HCT116 (cell line): ENCODE results near the gene CYP2C19. TPM values are rescaled to one million over a fixed set of nuclear protein-coding genes. Genes with fewer than 3 reads are reported as not detected.

ENCODE experiments used
- ATAC-seq: fragments of 200-7000 bp; cut with Tn5 transposase; 2 replicates; pipeline ENCODE4 v1.9.1; 2020; ENCODE audit warnings: mild to moderate bottlenecking, moderate library complexity
- BruUV-seq: library from RNA; stranded (reverse); fragments of 400-500 nt; replicated peaks from 2 replicates; lab custom pipeline; 2021; lab: Mats Ljungman, UMichigan
- CTCF ChIA-PET: fragments of 300-600 bp; sonication (Branson Sonifier 250); formaldehyde crosslinking; loops from one replicate; lab custom pipeline; 2021; ENCODE audit warnings: antibody characterized with exemption; lab: Charles Lee
- POLR2A ChIA-PET: fragments of 300-600, 350-600 bp; sonication (Branson Sonifier 250); formaldehyde crosslinking; loops from one replicate; lab custom pipeline; 2021; ENCODE audit warnings: antibody characterized with exemption; lab: Charles Lee
- RAD21 ChIA-PET, 2 experiments: fragments of 300-600 bp; sonication (Branson Sonifier 250); formaldehyde crosslinking; loops; one replicate each; lab custom pipeline; 2023; ENCODE audit warnings: low total read pairs in 2 of 2; ENCODE audit not compliant: uncharacterized antibody in 2 of 2, unreplicated experiment in 2 of 2, low non-redundant PET in 1 of 2; lab: Charles Lee
- DNase-seq: peaks from one replicate; pipeline ENCODE4 v3.0.0-alpha.2; 2010; ENCODE audit warnings: low read depth, low spot score
- H2AFZ ChIP-seq: fragments of 200-600 bp; shearing (Covaris generic), sonication (generic); 2 replicates; pipeline ENCODE4 v1.6.1; 2017; ENCODE audit warnings: low read depth, mixed run types, mixed read lengths, antibody characterized with exemption, low read length; ENCODE audit not compliant: poor library complexity, severe bottlenecking
- H3K27ac ChIP-seq: 2 replicates; pipeline ENCODE4 v1.5.1; 2012; ENCODE audit warnings: low read depth, low read length
- H3K27me3 ChIP-seq: fragments of 200-600 bp; sonication (generic); 2 replicates; pipeline ENCODE4 v1.6.1; 2016; ENCODE audit warnings: mixed run types, low read length, mixed read lengths; ENCODE audit not compliant: insufficient read depth
- H3K36me3 ChIP-seq, 2 experiments: fragments of 200-500 bp in 1 of 2; fragments of 200-600 bp in 1 of 2; sonication (Bioruptor generic) in 1 of 2; sonication (generic) in 1 of 2; 2 replicates each; pipeline versions ENCODE4 v1.5.1 to v1.6.1; 2014 to 2016; ENCODE audit warnings: low read length in 2 of 2, inconsistent platforms in 1 of 2, mixed read lengths in 1 of 2, mixed run types in 1 of 2; ENCODE audit not compliant: insufficient read depth in 2 of 2, control insufficient read depth in 1 of 2
- H3K4me1 ChIP-seq, 2 experiments: fragments of 200-600 bp in 1 of 2; sonication (generic) in 1 of 2; 2 replicates each; pipeline versions ENCODE4 v1.5.1 to v1.6.1; 2012 to 2017; ENCODE audit warnings: low read length in 2 of 2, inconsistent platforms in 1 of 2, mild to moderate bottlenecking in 1 of 2, mixed read lengths in 1 of 2, mixed run types in 1 of 2, moderate library complexity in 1 of 2; ENCODE audit not compliant: insufficient read depth in 2 of 2, control insufficient read depth in 1 of 2
- H3K4me2 ChIP-seq: fragments of 200-600 bp; sonication (generic); 2 replicates; pipeline ENCODE4 v1.6.1; 2017; ENCODE audit warnings: mixed run types, low read length, mixed read lengths
- H3K4me3 ChIP-seq, 2 experiments: fragments of 200-600 bp in 1 of 2; sonication (generic) in 1 of 2; replicated peaks in 1 of 2; 2 replicates each; pipeline ENCODE4 v1.5.1; 2011 to 2016; ENCODE audit warnings: low read length in 2 of 2, control low read depth in 1 of 2, low read depth in 1 of 2, mild to moderate bottlenecking in 1 of 2, mixed read lengths in 1 of 2, mixed run types in 1 of 2
- H3K79me2 ChIP-seq: fragments of 200-600 bp; sonication (generic); 2 replicates; pipeline ENCODE4 v1.6.1; 2017; ENCODE audit warnings: mild to moderate bottlenecking, mixed run types, low read length, moderate library complexity, mixed read lengths; ENCODE audit not compliant: insufficient read depth
- H3K9ac ChIP-seq: fragments of 200-600 bp; sonication (generic); 2 replicates; pipeline ENCODE4 v1.6.1; 2016; ENCODE audit warnings: low read length, mixed read lengths
- H3K9me2 ChIP-seq: fragments of 200-600 bp; sonication (generic), shearing (Covaris generic); 2 replicates; pipeline ENCODE4 v1.6.1; 2017; ENCODE audit warnings: mixed run types, mild to moderate bottlenecking, moderate library complexity; ENCODE audit not compliant: insufficient read depth
- H3K9me3 ChIP-seq, 2 experiments: fragments of 200-500 bp in 1 of 2; fragments of 200-600 bp in 1 of 2; sonication (Bioruptor generic) in 1 of 2; sonication (generic) in 1 of 2; 2 replicates each; pipeline ENCODE4 v1.6.1; 2014 to 2017; ENCODE audit warnings: low read length in 2 of 2, mixed read lengths in 2 of 2, inconsistent platforms in 1 of 2, low read depth in 1 of 2, mild to moderate bottlenecking in 1 of 2, mixed run types in 1 of 2, moderate library complexity in 1 of 2; ENCODE audit not compliant: control insufficient read depth in 1 of 2, insufficient read depth in 1 of 2
- H4K20me1 ChIP-seq: fragments of 200-600 bp; sonication (generic), shearing (Covaris generic); 2 replicates; pipeline ENCODE4 v1.6.1; 2017; ENCODE audit warnings: mixed run types, mild to moderate bottlenecking, moderate library complexity; ENCODE audit not compliant: insufficient read depth
- ATF3 ChIP-seq: IDR thresholded peaks from 2 replicates; pipeline ENCODE4 v1.6.1; 2012
- CBX3 ChIP-seq: IDR thresholded peaks from 2 replicates; pipeline ENCODE4 v1.6.1; 2012; ENCODE audit warnings: low read depth
- CTCF ChIP-seq, 3 experiments: fragments of 200-600 bp in 1 of 3; sonication (generic) in 1 of 3; IDR thresholded peaks in 2 of 3; conservative IDR thresholded peaks in 1 of 3; 2 replicates each; pipeline ENCODE4 v1.5.1; 2012 to 2017; ENCODE audit warnings: low read depth in 2 of 3, low read length in 2 of 3, antibody characterized with exemption in 1 of 3, borderline replicate concordance in 1 of 3, control low read depth in 1 of 3, mild to moderate bottlenecking in 1 of 3, mixed read lengths in 1 of 3, mixed run types in 1 of 3, moderate library complexity in 1 of 3; ENCODE audit not compliant: insufficient read depth in 1 of 3
- EGR1 ChIP-seq: IDR thresholded peaks from 2 replicates; pipeline ENCODE4 v1.6.1; 2012; ENCODE audit warnings: low read depth
- MAX ChIP-seq: IDR thresholded peaks from 2 replicates; pipeline ENCODE4 v1.6.1; 2012
- POLR2A ChIP-seq: IDR thresholded peaks from 2 replicates; pipeline ENCODE4 v1.7.0; 2011; ENCODE audit warnings: borderline replicate concordance; ENCODE audit not compliant: insufficient read depth, insufficient read length; ENCODE audit errors: extremely low read depth
- SIN3A ChIP-seq: IDR thresholded peaks from 2 replicates; pipeline ENCODE4 v1.6.1; 2012; ENCODE audit warnings: low read depth
- TCF7L2 ChIP-seq: IDR thresholded peaks from 2 replicates; pipeline ENCODE4 v1.7.0; 2011; ENCODE audit warnings: borderline replicate concordance, inconsistent platforms; ENCODE audit not compliant: insufficient read depth, insufficient read length; ENCODE audit errors: extremely low read depth
- ZNF274 ChIP-seq: fragments of 200-500 bp; sonication (Bioruptor generic); IDR thresholded peaks from 2 replicates; pipeline ENCODE4 v1.6.1; 2014; ENCODE audit warnings: mild to moderate bottlenecking, low read depth, low read length, inconsistent platforms
- intact Hi-C: fragments of 100-400 bp; cut with micrococcal nuclease; formaldehyde crosslinking; loops from 2 replicates; pipeline ENCODE4 v1.10.0; 2022
- total RNA-seq: library from RNA; stranded (reverse); gene quantifications from one replicate; pipeline ENCODE4 v1.2.1, GENCODE V29; 2021; ENCODE audit not compliant: unreplicated experiment

The CYP2C19 gene
- total RNA-seq, 1 experiment from 2014 or later: not detected

DNA sequence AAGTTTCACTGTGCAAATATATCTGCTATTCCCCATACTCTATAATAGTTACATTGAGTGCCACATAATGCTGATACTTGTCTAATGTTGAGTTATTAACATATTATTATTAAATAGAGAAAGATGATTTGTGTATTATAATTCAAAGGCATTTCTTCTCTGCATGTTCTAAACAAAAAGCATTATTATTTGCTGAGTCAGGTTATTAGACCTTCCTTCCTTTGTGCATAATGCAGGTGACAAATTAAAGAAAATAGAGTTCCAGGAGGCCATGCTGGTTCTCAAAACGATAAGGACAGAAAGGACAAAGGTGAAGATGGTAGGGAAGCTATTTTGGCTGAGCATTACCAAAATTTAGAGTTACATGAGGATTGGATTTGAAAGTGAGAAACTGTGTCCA is 90.6 kb downstream of the CYP2C19 start:
- H3K4me3 ChIP-seq: no peak overlapping the region
- H3K9ac ChIP-seq: no peak overlapping the region
- no peaks in the 10 kb centered on the region for H3K9me3 ChIP-seq
- H3K36me3 ChIP-seq: no peaks in the 10 kb centered on the region
- BruUV-seq: no TSS peak
- no peaks in the 10 kb centered on the region for H3K79me2 ChIP-seq
- H3K4me1 ChIP-seq: peaks cover 0 to under 1% of the 10 kb centered on the region in 2 experiments; a peak in 1 of 4 replicates
- ATAC-seq (no peak), DNase-seq (no peak)
- H3K9me2 ChIP-seq: no peaks in the 10 kb centered on the region
- H2AFZ ChIP-seq: no peak overlapping the region
- no peaks in the 10 kb centered on the region for H3K27me3 ChIP-seq
- H4K20me1 ChIP-seq: no peaks in the 10 kb centered on the region
- ChIA-PET RAD21 (no interaction called here), CTCF (no interaction called here), POLR2A (no interaction called here)
- TF ChIP-seq ZNF274 (no peak), MAX (no peak), SIN3A (no peak), POLR2A (no peak), TCF7L2 (no peak), EGR1 (no peak), ATF3 (no peak), CTCF (IDR thresholded peaks at IDR 0.05 in 2 of 3, conservative IDR thresholded peaks at IDR 0.05 in 1 of 3; ENCODE audit: borderline replicate concordance in 1 of 3, insufficient read depth in 1 of 3, low read depth in 2 of 3, low read length in 2 of 3) (no peak)
- no peak overlapping the region for H3K27ac ChIP-seq
- H3K4me2 ChIP-seq: no peak overlapping the region
- intact Hi-C loops: no loop called here

DNA sequence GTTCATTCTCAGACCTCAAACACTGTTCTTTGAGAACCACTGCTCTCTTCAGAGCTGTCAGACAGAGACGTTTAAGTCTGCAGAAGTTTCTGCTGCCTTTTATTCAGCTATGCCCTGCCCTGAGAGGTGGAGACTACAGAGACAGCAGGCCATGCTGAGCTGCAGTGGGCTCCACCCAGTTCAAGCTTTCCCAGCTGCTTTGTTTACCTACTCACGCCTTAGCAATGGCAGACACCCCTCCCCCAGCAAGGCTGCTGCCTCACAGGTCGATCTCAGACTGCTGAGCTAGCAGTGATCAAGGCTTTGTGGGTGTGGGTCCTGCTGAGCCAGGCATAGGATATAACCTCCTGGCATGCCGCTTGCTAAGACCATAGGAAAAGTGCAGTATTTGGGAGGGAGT is 95.5 kb downstream of the CYP2C19 start:
- DNase-seq (no peak), ATAC-seq (no peak)
- no peaks in the 10 kb centered on the region for H3K79me2 ChIP-seq
- ChIA-PET RAD21 (no interaction called here), CTCF (no interaction called here), POLR2A (no interaction called here)
- H4K20me1 ChIP-seq: no peaks in the 10 kb centered on the region
- no peaks in the 10 kb centered on the region for H3K9me2 ChIP-seq
- no peaks in the 10 kb centered on the region for H3K27me3 ChIP-seq
- intact Hi-C loops: no loop called here
- peaks cover 0 to 4% of the 10 kb centered on the region in 2 experiments; a peak in 1 of 4 replicates for H3K4me1 ChIP-seq
- no peak overlapping the region for H2AFZ ChIP-seq
- TF ChIP-seq CBX3: no peak
- no peak overlapping the region for H3K4me3 ChIP-seq
- H3K4me2 ChIP-seq: no peak overlapping the region
- H3K9me3 ChIP-seq: no peaks in the 10 kb centered on the region
- no peak overlapping the region for H3K9ac ChIP-seq
- no peak overlapping the region for H3K27ac ChIP-seq
- no TSS peak for BruUV-seq
- no peaks in the 10 kb centered on the region for H3K36me3 ChIP-seq
